Vagina (tissue), 2 donors: ENCODE measurements around the gene SGIP1. TPM values are rescaled to one million over a fixed set of nuclear protein-coding genes. Genes with fewer than 3 reads are reported as not detected.

Source experiments
- DNase-seq, 2 donors: peaks; one replicate each; pipeline ENCODE4 v3.0.0-alpha.2; 2017; ENCODE audit errors: extremely low spot score in 2 of 2
- H3K27ac ChIP-seq: fragments of 200-600 bp; sonication (generic); one replicate; pipeline ENCODE4 v1.5.1; 2019
- H3K27me3 ChIP-seq: fragments of 200-600 bp; sonication (generic); one replicate; pipeline ENCODE4 v1.5.1; 2019
- H3K36me3 ChIP-seq, 2 donors: fragments of 200-600 bp; sonication (generic); one replicate each; pipeline ENCODE4 v1.5.1; 2017 to 2019
- H3K4me1 ChIP-seq: fragments of 200-600 bp; sonication (generic); one replicate; pipeline ENCODE4 v1.5.1; 2019
- H3K4me3 ChIP-seq, 2 donors: fragments of 200-600 bp; sonication (generic); 1 replicate in 1 of 2; 2 replicates in 1 of 2; pipeline ENCODE4 v1.5.1; 2016 to 2019
- H3K9me3 ChIP-seq: fragments of 200-600 bp; sonication (generic); one replicate; pipeline ENCODE4 v1.5.1; 2019
- POLR2A ChIP-seq, 2 donors: fragments of 450-650 bp; IDR thresholded peaks; one replicate each; pipeline ENCODE4 v1.6.1; 2017; ENCODE audit warnings: antibody characterized with exemption in 2 of 2, mild to moderate bottlenecking in 2 of 2, moderate library complexity in 2 of 2
- POLR2AphosphoS5 ChIP-seq, 2 donors: sonication (generic); formaldehyde crosslinking; IDR thresholded peaks; one replicate each; pipeline ENCODE4 v1.9.0; 2017; ENCODE audit warnings: antibody characterized with exemption in 2 of 2, mild to moderate bottlenecking in 2 of 2, low read depth in 1 of 2; ENCODE audit not compliant: insufficient read depth in 1 of 2
- intact Hi-C: fragments of 100-400 bp; cut with DNase I; formaldehyde crosslinking; loops from one replicate; pipeline ENCODE4 v1.15.1; 2023
- total RNA-seq: library from RNA; depleted of rRNA; stranded (reverse); fragments of >200 nt; gene quantifications from one replicate; pipeline ENCODE4 v1.2.3, GENCODE V29; 2016
- TF ChIP-seq, protein P1 (sequence below), 3 experiments: fragments of 450-650 bp in 2 of 3; fragments of 200-600 bp in 1 of 3; sonication (generic) in 1 of 3; IDR thresholded peaks; one replicate each; pipeline ENCODE4 v1.5.1; 2017 to 2019; ENCODE audit warnings: antibody characterized with exemption in 3 of 3, mild to moderate bottlenecking in 2 of 3, moderate library complexity in 2 of 3

Gene SGIP1
- total RNA-seq, 1 donor from 2014 or later = 14.0 TPM

DNA sequence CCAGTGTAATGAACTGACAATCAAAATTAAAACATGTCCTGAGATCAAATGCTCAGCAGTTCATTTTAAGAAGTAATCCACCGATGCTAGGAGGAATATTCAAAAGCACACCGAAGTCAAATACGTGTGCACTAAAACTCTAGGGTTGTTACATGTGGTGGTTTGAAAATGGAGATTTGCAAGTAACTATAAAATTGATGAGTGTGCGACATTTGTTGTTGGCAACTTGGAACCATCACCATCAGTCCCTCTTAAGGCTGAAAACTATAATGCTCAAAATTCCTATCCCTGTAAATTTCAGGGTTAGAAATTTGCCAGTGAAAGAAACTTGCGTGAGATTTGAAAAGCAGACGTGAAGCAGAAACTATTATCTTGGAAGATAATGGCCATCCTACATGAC lies 13.3 kb upstream of the SGIP1 start:
- Histone ChIP-seq H3K4me1 (no peaks in the 10 kb centered on the region), H3K36me3 (no peaks in the 10 kb centered on the region), H3K4me3 (no peak overlapping the region), H3K9me3 (no peaks in the 10 kb centered on the region), H3K27me3 (no peaks in the 10 kb centered on the region), H3K27ac (no peak overlapping the region)
- no peak for DNase-seq
- no peak for TF ChIP-seq POLR2A (IDR thresholded peaks at IDR 0.05)
- intact Hi-C loops = no loop called here

DNA sequence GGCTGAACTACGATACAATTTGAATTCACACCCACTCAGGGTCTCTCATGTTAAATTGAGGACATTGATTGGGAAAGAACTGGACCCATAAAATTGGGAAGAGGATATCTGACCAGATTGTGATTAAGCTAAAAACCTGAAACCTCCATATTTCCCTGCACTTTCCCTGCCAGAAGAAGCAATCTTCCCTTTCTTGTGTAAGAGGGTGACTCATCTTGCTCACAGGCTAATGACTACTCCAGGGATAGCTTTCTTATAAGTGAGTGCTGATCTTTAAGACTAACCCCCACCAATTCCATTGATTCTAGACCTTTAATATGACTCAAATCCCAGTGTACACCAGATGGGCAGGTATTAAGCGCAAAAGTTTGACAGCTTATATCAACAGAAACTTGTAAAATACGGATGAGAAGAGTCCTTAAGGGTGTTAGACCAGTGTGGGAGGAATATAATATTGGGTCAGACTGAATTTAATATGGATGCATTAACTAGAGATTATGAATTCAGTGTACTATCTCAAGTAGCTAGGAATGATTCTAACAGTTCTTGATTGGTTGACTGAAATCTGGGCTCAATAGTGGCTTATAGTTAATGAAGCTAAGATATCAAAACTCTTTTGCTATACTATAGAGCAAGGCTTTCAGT lies 12.1 kb upstream of the SGIP1 start:
- TF ChIP-seq POLR2AphosphoS5 (IDR thresholded peaks at IDR 0.05; ENCODE audit: insufficient read depth in 1 of 2, low read depth in 1 of 2) = no peak
- TF ChIP-seq, protein P1, sequence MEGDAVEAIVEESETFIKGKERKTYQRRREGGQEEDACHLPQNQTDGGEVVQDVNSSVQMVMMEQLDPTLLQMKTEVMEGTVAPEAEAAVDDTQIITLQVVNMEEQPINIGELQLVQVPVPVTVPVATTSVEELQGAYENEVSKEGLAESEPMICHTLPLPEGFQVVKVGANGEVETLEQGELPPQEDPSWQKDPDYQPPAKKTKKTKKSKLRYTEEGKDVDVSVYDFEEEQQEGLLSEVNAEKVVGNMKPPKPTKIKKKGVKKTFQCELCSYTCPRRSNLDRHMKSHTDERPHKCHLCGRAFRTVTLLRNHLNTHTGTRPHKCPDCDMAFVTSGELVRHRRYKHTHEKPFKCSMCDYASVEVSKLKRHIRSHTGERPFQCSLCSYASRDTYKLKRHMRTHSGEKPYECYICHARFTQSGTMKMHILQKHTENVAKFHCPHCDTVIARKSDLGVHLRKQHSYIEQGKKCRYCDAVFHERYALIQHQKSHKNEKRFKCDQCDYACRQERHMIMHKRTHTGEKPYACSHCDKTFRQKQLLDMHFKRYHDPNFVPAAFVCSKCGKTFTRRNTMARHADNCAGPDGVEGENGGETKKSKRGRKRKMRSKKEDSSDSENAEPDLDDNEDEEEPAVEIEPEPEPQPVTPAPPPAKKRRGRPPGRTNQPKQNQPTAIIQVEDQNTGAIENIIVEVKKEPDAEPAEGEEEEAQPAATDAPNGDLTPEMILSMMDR (IDR thresholded peaks at IDR 0.05) = no peak
- no peak for TF ChIP-seq POLR2A (IDR thresholded peaks at IDR 0.05)
- DNase-seq = no peak
- intact Hi-C loops = no loop called here
- H3K9me3 ChIP-seq = no peaks in the 10 kb centered on the region
- no peaks in the 10 kb centered on the region for H3K4me1 ChIP-seq
- no peaks in the 10 kb centered on the region for H3K36me3 ChIP-seq
- no peak overlapping the region for H3K27ac ChIP-seq
- H3K27me3 ChIP-seq = no peaks in the 10 kb centered on the region
- no peak overlapping the region for H3K4me3 ChIP-seq

DNA sequence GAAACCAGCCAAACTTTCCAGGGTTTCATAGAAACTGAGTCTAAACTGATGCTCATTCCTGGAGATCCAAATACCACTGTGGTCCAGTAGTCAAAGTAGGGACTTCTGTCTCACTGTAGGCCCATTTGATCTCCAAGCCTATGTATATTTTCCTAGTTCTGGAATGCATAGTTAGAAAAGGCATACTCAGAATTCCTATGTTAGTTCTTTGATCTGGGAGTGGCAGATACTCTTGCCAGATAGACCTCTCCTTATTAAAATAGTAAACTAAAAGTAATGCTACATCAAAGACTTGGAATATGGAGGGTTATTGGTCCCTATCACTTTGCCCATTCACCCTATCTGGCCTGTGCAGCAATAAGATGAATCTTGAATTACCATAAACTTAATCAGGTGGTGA lies 10.4 kb upstream of the SGIP1 start:
- no peaks in the 10 kb centered on the region for H3K27me3 ChIP-seq
- H3K4me1 ChIP-seq = no peaks in the 10 kb centered on the region
- DNase-seq = no peak
- no peaks in the 10 kb centered on the region for H3K9me3 ChIP-seq
- intact Hi-C loops = no loop called here
- no peaks in the 10 kb centered on the region for H3K36me3 ChIP-seq
- H3K4me3 ChIP-seq = no peak overlapping the region
- TF ChIP-seq POLR2AphosphoS5 (IDR thresholded peaks at IDR 0.05; ENCODE audit: insufficient read depth in 1 of 2, low read depth in 1 of 2) (no peak), POLR2A (IDR thresholded peaks at IDR 0.05) (no peak)
- TF ChIP-seq, protein P1 (IDR thresholded peaks at IDR 0.05) = no peak
- no peak overlapping the region for H3K27ac ChIP-seq

DNA sequence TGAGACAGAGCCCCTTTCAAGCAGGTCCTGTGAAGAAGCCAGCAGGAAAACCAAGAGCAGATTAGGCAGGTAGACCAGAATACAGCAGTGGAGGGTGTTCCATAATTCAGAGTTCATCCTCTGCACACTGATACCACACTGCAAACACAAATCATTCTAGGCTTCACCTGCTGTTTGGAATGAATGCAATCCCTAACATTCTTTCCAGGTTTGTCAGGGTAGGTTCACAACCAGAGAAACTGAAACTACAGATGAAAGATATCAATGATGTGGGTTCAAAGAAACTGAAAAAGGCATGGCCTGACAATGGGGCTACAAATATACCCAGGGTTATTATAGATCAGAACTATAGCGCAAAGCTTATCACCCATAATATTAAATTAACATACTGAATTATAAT lies 8.9 kb upstream of the SGIP1 start:
- intact Hi-C loops = no loop called here
- Histone ChIP-seq H3K27me3 (no peaks in the 10 kb centered on the region), H3K4me1 (no peaks in the 10 kb centered on the region), H3K36me3 (no peaks in the 10 kb centered on the region), H3K4me3 (no peak overlapping the region), H3K27ac (no peak overlapping the region), H3K9me3 (no peaks in the 10 kb centered on the region)
- TF ChIP-seq POLR2A (IDR thresholded peaks at IDR 0.05) (no peak), POLR2AphosphoS5 (IDR thresholded peaks at IDR 0.05; ENCODE audit: insufficient read depth in 1 of 2, low read depth in 1 of 2) (no peak)
- TF ChIP-seq, protein P1 (IDR thresholded peaks at IDR 0.05) = no peak
- no peak for DNase-seq

DNA sequence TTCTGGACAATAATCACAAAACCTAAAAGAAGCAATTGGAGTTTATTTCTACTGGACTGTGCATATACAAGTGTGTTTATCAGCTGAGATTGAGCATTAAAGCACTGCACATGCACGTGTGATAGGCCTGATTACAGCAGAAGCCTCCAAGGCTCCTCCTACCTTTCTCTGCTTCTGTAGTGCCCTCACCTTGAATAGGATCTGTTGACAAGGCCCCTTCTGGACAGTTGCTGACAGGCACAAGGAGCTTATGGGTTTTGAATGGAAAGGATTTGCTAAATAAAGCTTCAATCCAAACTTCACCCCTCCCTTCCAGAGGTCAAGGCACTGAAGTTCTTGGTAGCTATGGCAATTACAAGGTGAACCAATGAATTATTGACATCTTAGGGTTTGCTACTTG lies 7.9 kb upstream of the SGIP1 start:
- no peak for DNase-seq
- intact Hi-C loops = no loop called here
- Histone ChIP-seq H3K4me3 (no peak overlapping the region), H3K27ac (no peak overlapping the region), H3K4me1 (no peaks in the 10 kb centered on the region), H3K36me3 (no peaks in the 10 kb centered on the region), H3K9me3 (no peaks in the 10 kb centered on the region), H3K27me3 (no peaks in the 10 kb centered on the region)
- TF ChIP-seq POLR2A (IDR thresholded peaks at IDR 0.05) = no peak
- TF ChIP-seq POLR2AphosphoS5 (IDR thresholded peaks at IDR 0.05; ENCODE audit: insufficient read depth in 1 of 2, low read depth in 1 of 2) = no peak
- TF ChIP-seq, protein P1 (IDR thresholded peaks at IDR 0.05) = no peak
